K562 (cell line): Measurements from ENCODE around the gene GDF7. TPM values are rescaled to one million over a fixed set of nuclear protein-coding genes. Genes with fewer than 3 reads are reported as not detected.
A peak's percentile ranks its signal among the peaks of the same experiment; 100 is the strongest.

Experiments
- FOXA1 ChIP-seq: fragments of 450-650 bp; IDR thresholded peaks from 2 replicates; pipeline ENCODE4 v1.6.1; 2016; ENCODE audit warnings: mild to moderate bottlenecking, borderline replicate concordance
- FOXJ2 ChIP-seq: fragments of 200-800 bp; sonication (Bioruptor generic); IDR thresholded peaks from 2 replicates; pipeline ENCODE4 v1.6.1; 2016; ENCODE audit warnings: missing genetic modification characterization, missing compliant biosample characterization
- MCM7 ChIP-seq, 2 experiments: fragments of 450-650 bp; IDR thresholded peaks; 2 replicates each; pipeline ENCODE4 v1.6.1; 2016 to 2018
- MGA ChIP-seq: fragments of 450-650 bp; IDR thresholded peaks from 2 replicates; pipeline ENCODE4 v1.6.1; 2016; ENCODE audit warnings: mild to moderate bottlenecking, moderate library complexity
- MYC ChIP-seq, 2 experiments: fragments of 250-450 bp in 1 of 2; sonication (Bioruptor Pico) in 1 of 2; IDR thresholded peaks; 2 replicates each; pipeline versions ENCODE4 v1.5.1 to v1.6.1; 2012 to 2021; ENCODE audit warnings: low read depth in 2 of 2, borderline replicate concordance in 1 of 2, improper control_type of control experiment in 1 of 2, low read length in 1 of 2, mild to moderate bottlenecking in 1 of 2, moderate library complexity in 1 of 2
- OTX1 ChIP-seq: fragments of 450-650 bp; formaldehyde crosslinking; IDR thresholded peaks from 2 replicates; pipeline ENCODE4 v1.4.0; 2022; ENCODE audit warnings: mild to moderate bottlenecking
- SAFB ChIP-seq: fragments of 200-400 bp; formaldehyde crosslinking; IDR thresholded peaks from 2 replicates; pipeline ENCODE4 v1.6.1; 2017; ENCODE audit warnings: low read depth, low read length, borderline replicate concordance
- SRSF1 ChIP-seq: fragments of 200-400 bp; formaldehyde crosslinking; IDR thresholded peaks from 2 replicates; pipeline ENCODE4 v1.6.1; 2017; ENCODE audit warnings: mild to moderate bottlenecking, low read depth, low read length, moderate library complexity
- STAT5A ChIP-seq: IDR thresholded peaks from 2 replicates; pipeline ENCODE4 v1.6.1; 2012; ENCODE audit warnings: low read length, inconsistent platforms, borderline replicate concordance
- TBP ChIP-seq: optimal IDR thresholded peaks from 2 replicates; pipeline ENCODE3; 2011; ENCODE audit warnings: low read depth, low read length, improper control_type of control experiment
- THRA ChIP-seq: fragments of 450-650 bp; IDR thresholded peaks from 2 replicates; pipeline ENCODE4 v1.6.1; 2017; ENCODE audit warnings: mild to moderate bottlenecking, moderate library complexity
- THRAP3 ChIP-seq: fragments of 450-650 bp; IDR thresholded peaks from 2 replicates; pipeline ENCODE4 v1.6.1; 2016; ENCODE audit warnings: mild to moderate bottlenecking, inconsistent platforms, borderline replicate concordance
- U2AF2 ChIP-seq: fragments of 200-400 bp; formaldehyde crosslinking; optimal IDR thresholded peaks from 2 replicates; pipeline ENCODE3; 2017; ENCODE audit warnings: low read depth, mild to moderate bottlenecking, low read length
- ZFP1 ChIP-seq: fragments of 450-650 bp; formaldehyde crosslinking; IDR thresholded peaks from 2 replicates; pipeline ENCODE4 v1.4.0; 2020; ENCODE audit warnings: mild to moderate bottlenecking, mixed read lengths
- polyA plus RNA-seq, 8 experiments: library from polyadenylated mRNA; depleted of rRNA in 4 of 8; stranded (reverse) in 5 of 8; unstranded in 3 of 8; fragments of >200 nt; fragmentation: Nextera tagmentation in 2 of 8; fragmentation: Illumina TruSeq in 1 of 8; extraction: Ambion mirVana in 2 of 8; extraction: Trizol in 1 of 8; gene quantifications; 2 replicates each; pipeline versions ENCODE4 v1.2.1 to v1.2.3, GENCODE V29; 2011 to 2014; ENCODE audit warnings: inconsistent platforms in 1 of 8, missing spikeins in 1 of 8
- total RNA-seq, 7 experiments: library from RNA; depleted of rRNA in 6 of 7; stranded (reverse); fragments of >200 nt in 6 of 7; fragmentation: Illumina TruSeq in 2 of 7; extraction: Trizol in 2 of 7; gene quantifications; 2 replicates each; pipeline versions ENCODE4 v1.2.1 to v1.2.3, GENCODE V29; 2011 to 2021; ENCODE audit warnings: low replicate concordance in 1 of 7

GDF7 gene
- total and polyA plus RNA-seq, 9 of the 15 experiments (the other 6 are each of a cell fraction or from before 2014, with no cell fraction given): 0.01 TPM; not detected in 7

GRCh38 chr2:20650877-20651730, 15.8 kb upstream of the GDF7 start, which contains the start of gene HS1BP3 (continued):
- TF ChIP-seq THRA: no peak
- peak; percentile 59 for TF ChIP-seq MYC (IDR thresholded peaks at IDR 0.05; ENCODE audit: low read depth, low read length)
- no peak for TF ChIP-seq MYC (CRISPR knock-in tag; IDR thresholded peaks at IDR 0.05; ENCODE audit: borderline replicate concordance, low read depth)
- TF ChIP-seq STAT5A: no peak
- no peak for TF ChIP-seq MCM7 (IDR thresholded peaks at IDR 0.05)
- no peak for TF ChIP-seq MGA
- no peak for TF ChIP-seq THRAP3
- no peak for TF ChIP-seq FOXJ2 (tag)
- no peak for TF ChIP-seq SRSF1
- TF ChIP-seq ZFP1 (CRISPR knock-in tag): no peak
- no peak for TF ChIP-seq SAFB
- TF ChIP-seq OTX1 (CRISPR knock-in tag): no peak
- TF ChIP-seq FOXA1: no peak
- TF ChIP-seq U2AF2: no peak
- peak; percentile 63 for TF ChIP-seq TBP
